Lower leg skin (tissue), 4 donors: ENCODE results near the gene RPS19. TPM values are rescaled to one million over a fixed set of nuclear protein-coding genes. Genes with fewer than 3 reads are reported as not detected.

Source experiments
- DNase-seq, 2 donors: peaks; one replicate each; pipeline ENCODE4 v3.0.0-alpha.2; 2019; ENCODE audit warnings: low spot score in 2 of 2
- H3K4me3 ChIP-seq: fragments of 200-600 bp; sonication (generic); 2 replicates; pipeline ENCODE4 v1.5.1; 2017; ENCODE audit warnings: mild to moderate bottlenecking, low read depth; ENCODE audit not compliant: poor library complexity, severe bottlenecking
- POLR2A ChIP-seq, 2 donors: fragments of 450-650 bp; IDR thresholded peaks; one replicate each; pipeline ENCODE4 v1.6.1; 2016 to 2017; ENCODE audit warnings: antibody characterized with exemption in 2 of 2, mild to moderate bottlenecking in 1 of 2, moderate library complexity in 1 of 2
- WGBS, 2 donors: methylation state at CpG; one replicate each; pipeline ENCODE4 v1.1.5; 2018; 5-methylcytosine and 5-hydroxymethylcytosine counted together
- intact Hi-C: fragments of 100-400 bp; cut with DNase I; formaldehyde crosslinking; loops from one replicate; pipeline ENCODE4 v1.15.0; 2023; ENCODE audit warnings: low total_unique reads
- microRNA-seq, 2 donors: library from miRNA; unstranded; fragments of <30 nt; microRNA quantifications; one replicate each; pipeline ENCODE4, GENCODE V29; 2016; ENCODE audit warnings: borderline replicate concordance in 2 of 2, borderline number of aligned reads in 1 of 2
- total RNA-seq, 4 donors: library from RNA; depleted of rRNA; stranded (reverse); fragments of >200 nt; gene quantifications; one replicate each; pipeline ENCODE4 v1.1.0, GENCODE V29; 2016
- TF ChIP-seq, protein P1 (sequence below), 3 donors: fragments of 450-650 bp; IDR thresholded peaks; one replicate each; pipeline ENCODE4 v1.5.1; 2016; ENCODE audit warnings: antibody characterized with exemption in 3 of 3, mild to moderate bottlenecking in 3 of 3, moderate library complexity in 2 of 3

The RPS19 gene
- total RNA-seq, 4 donors from 2014 or later: 1,327 to 3,048 (median 2,121) TPM

DNA sequence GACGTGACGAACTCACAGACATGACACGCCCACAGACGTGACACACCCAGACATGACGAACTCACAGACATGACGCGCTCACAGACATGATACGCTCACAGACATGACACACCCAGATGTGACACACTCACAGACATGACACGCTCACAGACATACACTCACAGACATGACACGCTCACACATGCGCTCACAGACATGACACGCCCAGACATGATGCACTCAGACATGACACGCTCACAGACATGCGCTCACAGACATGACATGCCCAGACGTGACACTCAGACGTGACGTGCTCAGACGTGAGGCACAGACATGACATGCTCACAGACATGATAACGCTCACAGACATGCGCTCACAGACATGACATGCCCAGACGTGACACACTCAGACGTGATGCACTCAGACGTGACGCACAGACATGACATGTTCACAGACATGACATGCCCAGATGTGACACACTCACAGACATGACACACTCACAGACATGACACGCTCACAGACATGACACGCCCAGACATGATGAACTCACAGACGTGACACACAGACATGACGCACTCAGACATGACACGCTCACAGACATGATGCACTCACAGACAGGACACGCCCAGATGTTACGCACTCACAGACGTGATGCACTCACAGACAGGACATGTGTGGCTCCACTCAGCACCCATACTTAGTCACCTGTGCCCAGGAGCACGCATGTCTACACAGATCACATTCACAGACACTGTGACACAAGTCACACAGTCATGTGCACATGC lies 60.1 kb downstream of the RPS19 start:
- WGBS, 2 donors: 74 to 88% methylated on average over 33 of the region's 33 CpGs
- DNase-seq: no peak
- intact Hi-C loops: no loop called here
- H3K4me3 ChIP-seq: no peak overlapping the region
- TF ChIP-seq POLR2A (IDR thresholded peaks at IDR 0.05): no peak
- TF ChIP-seq, protein P1, sequence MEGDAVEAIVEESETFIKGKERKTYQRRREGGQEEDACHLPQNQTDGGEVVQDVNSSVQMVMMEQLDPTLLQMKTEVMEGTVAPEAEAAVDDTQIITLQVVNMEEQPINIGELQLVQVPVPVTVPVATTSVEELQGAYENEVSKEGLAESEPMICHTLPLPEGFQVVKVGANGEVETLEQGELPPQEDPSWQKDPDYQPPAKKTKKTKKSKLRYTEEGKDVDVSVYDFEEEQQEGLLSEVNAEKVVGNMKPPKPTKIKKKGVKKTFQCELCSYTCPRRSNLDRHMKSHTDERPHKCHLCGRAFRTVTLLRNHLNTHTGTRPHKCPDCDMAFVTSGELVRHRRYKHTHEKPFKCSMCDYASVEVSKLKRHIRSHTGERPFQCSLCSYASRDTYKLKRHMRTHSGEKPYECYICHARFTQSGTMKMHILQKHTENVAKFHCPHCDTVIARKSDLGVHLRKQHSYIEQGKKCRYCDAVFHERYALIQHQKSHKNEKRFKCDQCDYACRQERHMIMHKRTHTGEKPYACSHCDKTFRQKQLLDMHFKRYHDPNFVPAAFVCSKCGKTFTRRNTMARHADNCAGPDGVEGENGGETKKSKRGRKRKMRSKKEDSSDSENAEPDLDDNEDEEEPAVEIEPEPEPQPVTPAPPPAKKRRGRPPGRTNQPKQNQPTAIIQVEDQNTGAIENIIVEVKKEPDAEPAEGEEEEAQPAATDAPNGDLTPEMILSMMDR (IDR thresholded peaks at IDR 0.05): no peak

DNA sequence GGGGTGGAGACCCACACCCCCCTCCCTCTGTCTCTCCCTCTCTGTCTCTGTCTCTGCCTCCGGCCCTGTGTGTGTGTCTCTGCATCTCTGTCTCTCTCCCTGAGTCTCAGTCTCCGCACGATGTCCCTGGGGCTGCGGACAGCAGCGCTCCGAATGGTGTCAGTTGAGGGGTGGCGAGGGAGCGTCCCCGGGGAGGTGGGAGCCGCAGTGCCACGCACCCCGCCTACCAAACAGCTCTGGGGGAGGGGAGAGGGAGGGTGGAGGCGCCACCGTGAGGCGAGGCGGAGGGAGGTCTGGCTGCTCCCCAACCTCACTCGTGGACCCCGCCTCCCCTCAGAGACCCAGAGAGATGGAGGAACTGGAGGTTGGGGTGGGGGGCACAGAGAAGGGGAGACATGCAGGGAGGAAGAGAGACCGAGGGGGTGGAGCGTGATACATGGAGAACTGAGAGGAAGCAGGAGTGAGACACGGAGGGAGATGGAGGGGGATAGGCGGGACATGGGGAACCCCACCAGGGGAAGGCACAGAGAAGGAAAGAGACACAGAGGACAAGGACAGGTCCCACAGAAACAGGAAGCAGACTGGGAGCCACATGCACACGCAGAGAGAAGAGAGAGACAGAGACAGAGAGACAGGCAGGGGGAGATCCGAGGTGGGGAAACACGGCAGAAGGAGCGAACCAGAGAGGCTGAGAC lies 61.0 kb downstream of the RPS19 start:
- H3K4me3 ChIP-seq: no peak overlapping the region
- no peak for TF ChIP-seq POLR2A (IDR thresholded peaks at IDR 0.05)
- TF ChIP-seq, protein P1 (IDR thresholded peaks at IDR 0.05): no peak
- DNase-seq: no peak
- 6 to 14% methylated on average over 26 of the region's 26 CpGs for WGBS, 2 donors
- intact Hi-C loops: no loop called here

DNA sequence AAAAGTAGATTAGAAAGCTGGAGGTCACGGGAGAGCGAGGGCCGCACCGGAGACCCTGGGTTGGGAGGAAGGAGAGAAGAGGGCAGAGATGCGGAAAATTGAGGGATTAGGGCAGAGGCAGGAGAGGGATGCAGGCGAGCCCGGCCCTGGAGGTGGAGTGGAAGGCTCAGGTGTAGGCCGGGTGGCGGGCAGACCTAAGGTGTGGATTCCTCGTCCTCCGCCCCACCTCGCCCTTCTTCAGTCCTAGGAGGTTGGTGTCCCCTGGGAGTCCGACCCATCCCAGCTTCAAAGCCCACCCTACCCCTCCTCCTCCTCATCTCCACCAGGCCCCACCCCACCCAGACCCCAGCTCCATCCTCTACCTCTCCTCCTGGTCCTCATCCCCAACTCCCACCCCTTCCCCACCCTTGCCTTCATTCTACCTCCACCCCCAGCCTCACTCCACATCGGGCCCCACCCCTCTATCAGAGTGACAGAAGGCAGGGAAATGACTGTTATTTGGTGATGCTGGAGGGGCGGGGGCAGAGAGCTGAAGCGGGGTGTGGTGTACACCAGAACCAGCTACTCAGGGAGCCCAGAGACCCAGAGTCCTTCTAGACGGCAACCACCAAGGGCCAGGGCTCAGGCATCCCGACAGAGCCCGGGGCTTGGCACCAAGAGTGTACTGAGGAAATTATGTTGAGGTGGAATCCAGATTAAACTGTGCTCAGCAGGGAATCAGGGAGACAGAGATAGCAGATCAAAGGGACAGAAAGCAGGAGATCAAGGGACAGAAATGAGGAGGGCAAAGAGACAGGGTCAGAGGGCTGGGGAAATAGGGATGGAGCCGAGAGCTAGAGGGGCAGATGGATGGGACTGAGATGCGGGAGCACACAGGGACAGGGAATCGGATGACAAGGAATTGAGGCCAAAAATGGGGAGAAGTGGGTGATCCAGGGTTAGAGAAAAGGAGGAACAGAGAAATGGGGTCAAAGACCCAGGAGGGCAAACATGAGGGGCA lies 61.8 kb downstream of the RPS19 start:
- TF ChIP-seq POLR2A (IDR thresholded peaks at IDR 0.05): no peak
- TF ChIP-seq, protein P1 (IDR thresholded peaks at IDR 0.05): no peak
- WGBS, 2 donors: 11 to 16% methylated on average over 22 of the region's 22 CpGs
- no peak for DNase-seq
- H3K4me3 ChIP-seq: no peak overlapping the region
- intact Hi-C loops: no loop called here

Small RNA genes lying within 50 kb of the gene (microRNA-seq; reads per million reads assigned to microRNA genes)
- 0 reads per million in 2 donors for gene MIR6797

Other genes with a start within 250 kb of the RPS19 start
- under 1 TPM in 2 of 4 donors, not detected in 2; 0.84 to 0.88 TPM for gene CEACAM4, start 233.2 kb upstream of the RPS19 start, total RNA-seq
- gene CEACAM7, start 172.0 kb upstream of the RPS19 start, total RNA-seq: 1 to 10 TPM; 3.7 to 7.8 (median 5.0) TPM
- gene CEACAM5, start 151.6 kb upstream of the RPS19 start, total RNA-seq: 10 to 100 TPM in 2 of 4 donors, 1 to 10 TPM in 2; 6.0 to 14.0 (median 9.1) TPM
- 10 to 100 TPM in 2 of 4 donors, 1 to 10 TPM in 2; 2.6 to 23.1 (median 14.5) TPM for gene CEACAM6, start 104.7 kb upstream of the RPS19 start, total RNA-seq
- gene CEACAM3, start 63.7 kb upstream of the RPS19 start, total RNA-seq: not detected
- not detected for gene LYPD4, start 15.6 kb upstream of the RPS19 start, total RNA-seq
- gene DMRTC2, start 15.2 kb upstream of the RPS19 start, total RNA-seq: not detected
- under 1 TPM in 1 of 4 donors, not detected in 3; 0.81 TPM for gene CD79A, start 17.0 kb downstream of the RPS19 start, total RNA-seq
- 10 to 100 TPM; 56.9 to 94.3 (median 68.7) TPM for gene ARHGEF1, start 22.9 kb downstream of the RPS19 start, total RNA-seq
- under 1 TPM in 1 of 4 donors, not detected in 3; 0.16 TPM for gene ERFL, start 68.2 kb downstream of the RPS19 start, total RNA-seq
- gene RABAC1, start 99.1 kb downstream of the RPS19 start, total RNA-seq: 100 to 1,000 TPM; 125 to 152 (median 128) TPM
- not detected for gene ATP1A3, start 134.0 kb downstream of the RPS19 start, total RNA-seq
- 1 to 10 TPM in 1 of 4 donors, under 1 TPM in 3; 0.11 to 1.4 (median 0.82) TPM for gene GRIK5, start 210.0 kb downstream of the RPS19 start, total RNA-seq
- 10 to 100 TPM; 28.4 to 52.1 (median 30.8) TPM for gene ZNF574, start 215.9 kb downstream of the RPS19 start, total RNA-seq